GM18498 (cell line): ENCODE measurements around the gene KDSR.

Source experiments
- ATAC-seq: cut with Tn5 transposase; IDR thresholded peaks from one replicate; pipeline ENCODE4 v1.9.1; 2021; ENCODE audit warnings: mild to moderate bottlenecking, moderate library complexity; ENCODE audit not compliant: unreplicated experiment

KDSR gene

DNA sequence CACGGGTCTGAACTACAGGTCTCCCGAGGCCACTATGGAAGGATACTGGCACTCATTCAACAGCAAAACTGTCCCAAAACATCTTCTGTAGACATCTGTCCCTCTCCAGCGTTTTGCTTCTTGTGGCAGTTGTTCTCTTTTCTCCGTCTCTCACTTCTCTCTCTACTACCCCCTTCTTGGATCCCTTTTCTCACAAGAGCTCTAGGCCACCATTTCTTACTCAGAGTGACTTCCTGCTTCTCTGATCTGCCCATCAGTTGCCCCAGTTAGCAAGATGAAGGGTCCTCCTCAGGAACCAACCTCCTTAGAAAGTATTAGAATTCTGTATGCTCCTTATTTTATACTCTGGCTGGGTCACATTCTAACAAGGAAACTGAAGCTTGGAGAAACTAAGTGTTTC, 80.1 kb downstream of the KDSR start:
- no peak for ATAC-seq

DNA sequence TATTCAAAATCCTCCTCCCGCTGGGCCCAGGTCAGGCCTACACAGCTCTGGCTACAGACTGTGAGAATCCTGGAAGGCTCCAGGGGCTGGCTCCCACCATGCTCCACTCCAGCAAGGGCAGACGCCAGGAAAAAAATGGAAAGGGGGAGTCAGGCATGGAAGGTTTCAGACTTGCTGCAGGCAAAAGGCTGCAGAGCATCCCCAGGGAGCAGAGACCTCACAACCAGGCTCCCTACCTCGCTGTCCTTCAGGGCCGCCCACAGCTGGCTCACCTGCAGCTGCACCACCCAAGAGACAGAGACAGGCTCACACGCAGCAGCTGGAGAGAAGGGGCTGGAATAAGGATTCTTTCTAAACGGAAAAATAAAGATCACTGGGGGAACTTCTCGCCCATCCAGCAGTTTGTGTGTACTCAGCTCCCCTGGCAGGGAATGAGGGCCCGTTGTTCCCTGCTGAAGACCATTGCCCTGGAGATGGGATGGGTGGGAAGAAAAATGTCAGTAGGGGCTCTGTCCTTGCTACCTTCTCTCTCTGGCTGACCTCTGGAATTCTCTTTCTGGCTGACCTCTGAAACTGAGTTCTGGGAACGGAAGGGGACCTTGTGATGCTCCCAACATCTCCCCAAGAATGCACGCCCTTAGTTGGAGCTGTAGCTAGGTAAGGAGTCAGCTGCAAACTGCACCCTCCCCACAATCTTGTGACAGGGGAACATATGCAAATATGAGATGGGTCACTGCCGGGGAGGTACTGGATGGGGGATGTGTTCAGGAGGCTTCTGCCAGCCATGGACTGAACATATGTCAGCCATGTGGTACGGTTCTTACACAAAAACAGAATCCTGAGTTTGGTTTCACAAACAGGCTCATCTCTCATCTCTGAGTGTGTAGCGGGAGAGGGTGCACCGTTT, 81.9 kb downstream of the KDSR start:
- peak; percentile 99 for ATAC-seq

DNA sequence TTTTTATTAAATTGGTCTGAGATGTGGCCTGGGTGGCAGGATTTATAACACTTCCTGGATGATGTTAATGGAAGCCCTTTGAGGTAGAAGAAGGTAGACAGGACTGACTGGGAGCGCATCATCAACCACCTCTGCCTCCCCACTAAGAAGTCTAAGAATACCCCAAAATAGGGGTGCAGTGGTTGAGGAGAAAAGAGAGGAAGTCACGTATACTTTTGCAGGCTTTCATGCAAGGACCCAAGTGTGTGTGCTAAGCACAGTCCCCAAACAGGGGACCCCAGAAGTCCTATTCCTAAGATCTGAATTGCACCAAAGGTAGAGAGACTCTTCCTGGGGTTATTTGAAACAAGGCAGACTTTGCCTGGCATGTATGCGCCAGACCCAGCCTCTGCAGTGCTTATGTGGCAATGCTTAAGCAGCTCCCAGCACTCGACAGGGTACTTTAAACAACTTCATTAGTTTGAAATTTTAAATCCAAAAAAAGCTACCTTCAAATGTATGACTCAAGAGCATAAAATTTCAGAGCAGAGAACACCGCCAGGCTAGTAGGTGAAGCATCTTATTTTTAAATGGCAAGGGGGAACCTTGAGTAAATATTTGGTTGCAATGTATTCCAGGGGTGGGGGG, 82.7 kb downstream of the KDSR start:
- no peak for ATAC-seq

DNA sequence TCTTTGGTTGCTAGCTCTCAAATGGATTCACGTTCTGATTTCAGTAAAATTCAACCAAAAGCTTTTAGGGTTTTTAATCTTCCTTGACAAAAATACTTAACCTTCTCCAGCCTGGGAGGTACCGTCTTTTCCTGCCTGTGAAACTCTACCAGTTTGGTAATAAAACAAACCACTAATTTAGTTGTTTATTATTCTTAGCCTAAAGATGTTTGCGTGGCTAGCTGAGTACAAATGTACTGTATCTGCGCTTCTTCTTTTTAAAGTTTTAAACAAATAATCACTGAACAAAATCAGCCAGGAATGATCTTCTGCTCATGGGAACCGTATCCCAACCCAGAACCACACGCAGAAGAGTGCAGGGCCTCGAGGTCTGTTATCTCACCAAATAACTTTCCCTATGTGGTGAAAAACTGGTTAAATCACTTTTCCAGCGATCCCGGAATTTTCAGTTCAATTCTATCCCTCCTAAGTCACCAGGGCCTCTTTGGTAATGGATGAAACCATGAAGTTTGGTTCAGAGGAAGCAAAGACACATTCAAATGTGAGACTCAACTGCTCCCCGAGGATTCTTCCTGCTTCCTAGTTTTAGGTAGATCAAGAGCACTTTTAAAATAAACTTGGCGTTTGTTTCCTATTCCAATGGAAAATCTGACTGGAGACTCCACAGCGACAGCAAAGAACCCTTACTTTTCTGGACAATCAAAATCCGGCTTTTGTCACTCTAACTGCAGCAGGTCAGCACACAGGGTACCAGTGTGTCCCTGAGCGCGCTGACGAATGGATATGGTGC, 83.5 kb downstream of the KDSR start:
- no peak for ATAC-seq

DNA sequence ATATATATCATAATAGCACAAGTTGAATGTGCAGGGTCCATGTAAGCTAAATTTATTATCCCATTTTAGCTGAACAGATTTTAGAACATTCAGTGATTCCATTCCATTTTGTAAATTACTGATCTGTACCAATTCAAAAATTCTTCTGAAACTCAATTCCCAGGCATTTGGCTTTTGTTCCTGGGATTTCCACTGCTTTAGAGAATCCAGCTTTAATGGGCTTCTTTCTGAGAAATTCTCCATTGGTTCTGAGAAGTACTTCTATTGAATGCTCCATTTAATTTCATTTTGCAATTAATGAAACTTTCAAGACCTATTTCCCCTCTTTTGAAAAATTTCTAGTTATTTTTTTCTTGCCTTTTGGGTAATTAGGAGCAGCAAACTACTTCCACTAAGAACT, 84.2 kb downstream of the KDSR start:
- no peak for ATAC-seq
